ENCODE results near the gene CPNE4.

CPNE4 gene

DNA sequence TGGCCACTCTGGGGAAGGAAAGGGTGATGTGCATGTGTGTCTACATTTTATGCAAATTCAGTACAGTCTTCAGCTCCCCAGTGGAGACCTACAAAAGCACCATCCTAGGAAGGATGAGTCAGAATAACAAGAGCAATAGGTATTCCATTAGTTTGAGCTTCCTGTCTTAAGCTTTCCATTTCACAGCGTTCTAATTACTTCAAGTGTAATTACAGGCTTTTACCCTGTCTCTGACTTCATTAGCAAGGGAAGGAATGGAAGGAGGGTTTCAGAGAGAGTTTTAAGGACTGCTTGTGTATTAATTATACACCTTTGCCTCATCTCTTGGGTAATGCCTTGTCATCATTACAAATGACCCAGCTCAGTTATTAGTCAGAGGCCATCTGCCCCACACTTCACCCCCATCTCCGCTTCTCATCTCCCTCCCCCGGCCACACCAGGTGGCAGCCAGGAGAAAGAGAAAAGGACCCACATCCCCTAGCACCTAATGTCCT lies 329.2 kb downstream of the CPNE4 start:
- no peaks in the 10 kb centered on the region for H3K9me3 ChIP-seq (ENCODE audit: severe bottlenecking)
- H3K27ac ChIP-seq: peak overlapping the region; percentile 81
- H3K27me3 ChIP-seq (ENCODE audit: insufficient read depth, low read depth, severe bottlenecking): no peaks in the 10 kb centered on the region
- no peaks in the 10 kb centered on the region for H3K36me3 ChIP-seq
- TF ChIP-seq, protein P1, sequence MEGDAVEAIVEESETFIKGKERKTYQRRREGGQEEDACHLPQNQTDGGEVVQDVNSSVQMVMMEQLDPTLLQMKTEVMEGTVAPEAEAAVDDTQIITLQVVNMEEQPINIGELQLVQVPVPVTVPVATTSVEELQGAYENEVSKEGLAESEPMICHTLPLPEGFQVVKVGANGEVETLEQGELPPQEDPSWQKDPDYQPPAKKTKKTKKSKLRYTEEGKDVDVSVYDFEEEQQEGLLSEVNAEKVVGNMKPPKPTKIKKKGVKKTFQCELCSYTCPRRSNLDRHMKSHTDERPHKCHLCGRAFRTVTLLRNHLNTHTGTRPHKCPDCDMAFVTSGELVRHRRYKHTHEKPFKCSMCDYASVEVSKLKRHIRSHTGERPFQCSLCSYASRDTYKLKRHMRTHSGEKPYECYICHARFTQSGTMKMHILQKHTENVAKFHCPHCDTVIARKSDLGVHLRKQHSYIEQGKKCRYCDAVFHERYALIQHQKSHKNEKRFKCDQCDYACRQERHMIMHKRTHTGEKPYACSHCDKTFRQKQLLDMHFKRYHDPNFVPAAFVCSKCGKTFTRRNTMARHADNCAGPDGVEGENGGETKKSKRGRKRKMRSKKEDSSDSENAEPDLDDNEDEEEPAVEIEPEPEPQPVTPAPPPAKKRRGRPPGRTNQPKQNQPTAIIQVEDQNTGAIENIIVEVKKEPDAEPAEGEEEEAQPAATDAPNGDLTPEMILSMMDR (IDR thresholded peaks at IDR 0.05; ENCODE audit: low read depth, low read length): no peak
- no peak overlapping the region for H3K4me3 ChIP-seq (ENCODE audit: low read depth, low read length)
- peak; percentile 90 for DNase-seq

DNA sequence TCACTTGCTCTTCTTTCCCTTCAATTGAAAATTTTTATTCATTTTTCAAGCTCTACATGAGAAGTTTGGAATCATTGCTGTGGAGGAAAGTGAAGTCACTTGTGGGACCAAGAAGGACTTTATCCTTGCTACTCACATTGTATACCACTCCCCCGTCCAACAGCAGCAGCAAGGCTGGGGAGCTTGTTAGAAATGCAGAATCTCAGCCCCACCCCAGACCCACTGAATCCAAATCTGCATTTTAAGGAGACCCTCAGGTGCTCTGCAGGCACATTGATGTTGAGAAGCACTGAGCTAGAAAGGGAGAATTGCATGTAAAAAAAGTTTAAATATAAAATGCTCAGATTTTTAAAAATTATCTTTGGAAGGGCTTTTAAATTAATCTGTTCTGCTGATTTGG lies 329.7 kb downstream of the CPNE4 start:
- no peak overlapping the region; the same call in 1 of the 2 replicates for H3K4me3 ChIP-seq (ENCODE audit: low read depth, low read length)
- H3K27me3 ChIP-seq (ENCODE audit: insufficient read depth, low read depth, severe bottlenecking): no peaks in the 10 kb centered on the region
- peak overlapping the region; percentile 81 for H3K27ac ChIP-seq
- TF ChIP-seq, protein P1 (IDR thresholded peaks at IDR 0.05; ENCODE audit: low read depth, low read length): no peak
- H3K36me3 ChIP-seq: no peaks in the 10 kb centered on the region
- no peak for DNase-seq
- no peaks in the 10 kb centered on the region for H3K9me3 ChIP-seq (ENCODE audit: severe bottlenecking)

DNA sequence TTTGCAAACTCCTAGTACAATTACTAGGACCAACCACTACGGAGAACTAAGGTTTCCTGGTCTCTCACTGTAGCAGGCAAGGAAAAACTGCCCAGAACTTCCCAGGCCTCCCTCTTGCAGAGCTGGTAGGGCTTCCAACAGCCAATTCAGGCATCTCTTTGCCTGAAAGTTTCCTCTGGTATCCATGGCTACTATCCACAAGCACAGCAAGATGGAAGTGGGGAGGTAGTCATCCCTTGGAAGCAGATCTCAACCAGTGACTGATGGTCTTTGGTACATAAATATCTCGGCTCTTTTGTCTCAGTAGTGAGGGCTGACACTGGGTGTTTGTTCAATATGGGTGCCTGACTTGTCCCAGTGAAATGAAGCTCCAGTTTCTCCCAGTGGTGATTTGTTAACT lies 330.7 kb downstream of the CPNE4 start:
- DNase-seq: no peak
- TF ChIP-seq, protein P1 (IDR thresholded peaks at IDR 0.05; ENCODE audit: low read depth, low read length): no peak

DNA sequence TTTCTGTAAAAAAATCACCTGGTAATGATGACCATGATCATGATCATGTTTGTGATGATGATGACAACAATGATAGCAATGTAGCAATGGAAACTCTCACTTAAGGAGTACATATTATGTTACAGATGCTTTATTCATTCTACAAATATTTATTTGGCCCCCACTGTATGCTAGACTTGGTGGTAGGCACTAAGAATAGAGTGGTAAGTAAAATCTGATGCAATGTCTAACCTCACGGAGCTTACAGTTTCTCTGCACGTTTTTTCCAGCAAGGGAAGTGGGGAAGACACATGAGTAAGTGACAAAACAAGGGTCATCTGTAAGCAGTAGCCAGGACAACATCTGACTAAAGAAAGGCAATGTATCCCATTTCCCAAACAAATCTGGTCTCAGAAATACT lies 332.7 kb downstream of the CPNE4 start:
- Histone ChIP-seq H3K27me3 (ENCODE audit: insufficient read depth, low read depth, severe bottlenecking) (no peaks in the 10 kb centered on the region), H3K36me3 (no peaks in the 10 kb centered on the region), H3K27ac (no peak overlapping the region), H3K9me3 (ENCODE audit: severe bottlenecking) (no peaks in the 10 kb centered on the region), H3K4me3 (ENCODE audit: low read depth, low read length) (no peak overlapping the region)
- TF ChIP-seq, protein P1 (IDR thresholded peaks at IDR 0.05; ENCODE audit: low read depth, low read length): no peak
- no peak for DNase-seq

More for the DNA sequence above, 330.7 kb downstream of the CPNE4 start:
- Histone ChIP-seq H3K36me3 (no peaks in the 10 kb centered on the region), H3K9me3 (ENCODE audit: severe bottlenecking) (no peaks in the 10 kb centered on the region), H3K27ac (peak overlapping the region; percentile 81), H3K27me3 (ENCODE audit: insufficient read depth, low read depth, severe bottlenecking) (no peaks in the 10 kb centered on the region), H3K4me3 (ENCODE audit: low read depth, low read length) (no peak overlapping the region)

DNA sequence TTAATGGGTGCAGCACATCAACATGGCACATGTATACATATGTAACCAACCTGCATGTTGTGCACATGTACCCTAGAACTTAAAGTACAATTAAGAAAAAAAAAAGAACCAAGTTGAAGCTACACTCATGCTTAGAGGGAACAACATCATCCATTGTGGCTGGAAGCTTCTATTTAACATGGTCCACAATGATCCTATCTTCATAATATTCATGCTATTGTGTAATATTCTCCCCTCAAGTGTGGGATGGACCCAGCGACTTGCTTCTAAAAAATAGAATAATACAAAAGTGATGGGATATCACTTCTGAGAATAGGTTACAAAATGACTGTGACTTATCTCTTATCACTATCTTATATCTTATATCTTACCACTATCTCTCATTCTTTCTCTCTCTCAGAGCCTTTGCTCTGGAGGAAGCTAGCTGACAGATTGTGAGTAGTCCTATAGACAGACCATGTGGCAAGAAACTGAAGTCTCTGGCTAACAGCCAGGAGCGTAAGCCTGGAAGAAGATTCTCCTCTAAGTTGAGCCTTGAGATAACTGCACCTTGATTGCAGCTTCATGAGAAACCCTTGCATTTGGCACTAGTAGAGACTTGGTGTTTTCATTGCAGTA lies 333.6 kb downstream of the CPNE4 start:
- Histone ChIP-seq H3K4me3 (ENCODE audit: low read depth, low read length) (no peak overlapping the region), H3K36me3 (no peaks in the 10 kb centered on the region), H3K27ac (no peak overlapping the region), H3K27me3 (ENCODE audit: insufficient read depth, low read depth, severe bottlenecking) (no peaks in the 10 kb centered on the region), H3K9me3 (ENCODE audit: severe bottlenecking) (no peaks in the 10 kb centered on the region)
- TF ChIP-seq, protein P1 (IDR thresholded peaks at IDR 0.05; ENCODE audit: low read depth, low read length): no peak
- DNase-seq: no peak

DNA sequence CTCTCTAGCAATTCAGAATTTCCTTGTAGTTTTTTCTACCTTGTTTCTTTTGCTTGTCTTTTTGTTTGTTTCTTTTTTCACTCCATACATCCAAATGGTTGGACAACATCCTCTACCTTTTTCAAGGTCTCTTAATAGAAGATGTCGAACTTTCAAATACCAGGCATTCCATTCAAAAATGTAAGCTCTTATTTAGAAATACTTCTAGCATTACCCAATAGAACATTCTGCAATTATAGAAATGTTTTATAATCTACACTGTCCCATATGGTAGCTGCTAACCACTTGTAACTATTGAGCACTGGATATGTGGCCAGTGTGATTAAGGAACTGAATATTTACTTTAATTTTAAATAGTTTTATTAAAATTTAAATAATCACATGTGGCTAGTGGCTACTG lies 335.8 kb downstream of the CPNE4 start:
- no peak for DNase-seq
- Histone ChIP-seq H3K36me3 (no peaks in the 10 kb centered on the region), H3K9me3 (ENCODE audit: severe bottlenecking) (no peaks in the 10 kb centered on the region), H3K27ac (no peak overlapping the region), H3K4me3 (ENCODE audit: low read depth, low read length) (no peak overlapping the region), H3K27me3 (ENCODE audit: insufficient read depth, low read depth, severe bottlenecking) (no peaks in the 10 kb centered on the region)
- TF ChIP-seq, protein P1 (IDR thresholded peaks at IDR 0.05; ENCODE audit: low read depth, low read length): no peak

Data from WERI-Rb-1 (cell line).